ENCODE measurements around the gene SCUBE3.
A peak's percentile ranks its signal among the peaks of the same experiment; 100 is the strongest.

SCUBE3 gene

DNA sequence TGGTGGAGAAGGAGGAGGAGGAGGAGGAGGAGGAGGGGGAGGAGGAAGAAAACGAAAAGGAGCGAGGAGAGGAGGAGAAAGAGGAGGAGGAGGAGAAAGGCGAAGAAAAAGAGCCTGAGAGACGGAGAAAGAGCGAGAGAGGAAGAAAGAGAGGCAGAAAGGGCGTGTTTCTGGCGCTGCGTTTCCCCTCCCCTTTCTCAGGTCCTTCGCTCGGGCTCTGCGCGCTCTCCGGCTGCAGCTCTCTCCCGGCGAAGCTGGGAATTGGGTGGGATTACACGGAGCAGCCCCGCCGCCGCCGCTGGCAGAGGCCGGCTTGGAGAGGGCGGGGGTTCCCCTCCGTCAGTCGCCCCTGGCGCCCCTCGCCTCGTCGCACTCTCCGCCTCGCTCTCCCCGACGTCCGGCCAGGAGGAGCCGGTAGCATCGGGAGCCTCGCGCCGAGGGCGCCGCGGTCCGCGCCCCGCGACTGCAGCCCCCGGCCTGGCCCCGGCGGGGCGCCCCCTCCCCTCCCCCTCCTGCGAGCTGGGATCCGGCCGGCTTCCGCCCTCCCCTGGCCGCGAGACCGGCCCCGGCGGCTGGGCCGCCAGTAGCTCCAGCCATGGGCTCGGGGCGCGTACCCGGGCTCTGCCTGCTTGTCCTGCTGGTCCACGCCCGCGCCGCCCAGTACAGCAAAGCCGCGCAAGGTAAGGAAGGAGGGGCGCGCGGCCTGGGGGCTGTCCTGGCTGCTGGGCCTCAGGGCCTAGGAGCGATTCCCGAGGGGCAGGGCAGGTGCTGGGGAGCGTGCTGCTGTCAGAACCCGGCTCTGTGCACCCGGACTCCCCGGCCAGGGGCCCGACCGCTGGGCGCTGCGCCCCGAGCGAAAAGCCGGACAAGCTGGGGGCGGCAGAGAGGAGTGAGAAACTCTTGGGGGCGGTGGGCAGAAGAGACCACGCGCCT is at the start of gene SCUBE3:
Gene SCUBE3 (plus strand): TSS at position 133 of the 933 bp plus-strand sequence. CDS start 463 bp downstream, at position 596.
- DNase-seq (ENCODE audit: low spot score) = no peak
- H3K27ac ChIP-seq = peak within 1 kb of the TSS in 1 of 2 donors; percentile 2
- peak within 1 kb of the TSS; percentile 75 for H3K4me3 ChIP-seq
- TF ChIP-seq CTCF (IDR thresholded peaks at IDR 0.05) = no peak

- no peak for TF ChIP-seq CTCF (IDR thresholded peaks at IDR 0.05)
- DNase-seq (ENCODE audit: low spot score) = no peak
- H3K27ac ChIP-seq = no peak overlapping the region
- no peak overlapping the region for H3K4me3 ChIP-seq
Measured at GRCh38 chr6:35164277-35164676, 49.5 kb upstream of the SCUBE3 start.

DNA sequence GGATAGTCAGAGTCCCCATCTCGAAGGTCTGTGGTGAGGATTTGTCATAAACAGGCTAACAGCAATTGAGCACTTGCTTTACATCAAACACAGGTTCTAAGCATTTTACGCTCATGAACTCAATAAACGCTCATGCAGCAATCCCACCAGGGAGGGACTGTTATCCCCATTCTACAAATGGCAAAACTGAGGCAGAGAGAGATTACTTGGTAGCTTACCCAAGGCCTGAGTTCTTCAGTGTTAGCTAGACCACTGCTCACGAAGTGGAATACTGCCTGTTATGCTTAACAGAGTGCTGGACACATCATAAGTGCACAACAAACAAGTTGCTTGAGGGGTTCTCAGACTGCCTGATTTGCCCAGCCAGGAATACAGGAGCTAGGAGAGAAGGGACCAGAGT is 48.9 kb upstream of the SCUBE3 start:
- no peak for TF ChIP-seq CTCF (IDR thresholded peaks at IDR 0.05)
- Histone ChIP-seq H3K27ac (no peak overlapping the region), H3K4me3 (no peak overlapping the region)
- DNase-seq (ENCODE audit: low spot score) = no peak

GRCh38 chr6:35165630-35166071 is 48.1 kb upstream of the SCUBE3 start:
- no peak for DNase-seq (ENCODE audit: low spot score)
- TF ChIP-seq CTCF (IDR thresholded peaks at IDR 0.05) = no peak
- H3K27ac ChIP-seq = no peak overlapping the region
- no peak overlapping the region for H3K4me3 ChIP-seq

DNA sequence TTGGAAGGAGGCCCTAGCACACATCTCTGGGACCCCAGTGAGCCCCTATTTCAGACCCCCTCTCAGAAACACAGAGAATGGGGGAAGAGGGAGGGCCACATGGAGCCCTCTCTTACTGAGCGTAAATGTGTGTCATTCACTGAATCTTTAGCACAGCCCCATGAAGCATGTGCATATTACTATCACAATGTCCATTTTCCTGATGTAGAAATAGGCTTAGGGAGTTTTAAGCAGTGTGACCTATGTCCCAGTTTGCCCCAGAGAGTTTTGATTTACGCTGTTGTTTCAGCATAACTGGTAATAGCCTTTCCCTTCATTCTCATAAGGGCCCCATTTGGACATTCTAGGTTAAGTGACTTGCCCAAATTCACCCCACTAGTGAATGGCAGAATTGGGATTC is 47.6 kb upstream of the SCUBE3 start:
- Histone ChIP-seq H3K27ac (no peak overlapping the region), H3K4me3 (no peak overlapping the region)
- no peak for DNase-seq (ENCODE audit: low spot score)
- TF ChIP-seq CTCF (IDR thresholded peaks at IDR 0.05) = no peak

DNA sequence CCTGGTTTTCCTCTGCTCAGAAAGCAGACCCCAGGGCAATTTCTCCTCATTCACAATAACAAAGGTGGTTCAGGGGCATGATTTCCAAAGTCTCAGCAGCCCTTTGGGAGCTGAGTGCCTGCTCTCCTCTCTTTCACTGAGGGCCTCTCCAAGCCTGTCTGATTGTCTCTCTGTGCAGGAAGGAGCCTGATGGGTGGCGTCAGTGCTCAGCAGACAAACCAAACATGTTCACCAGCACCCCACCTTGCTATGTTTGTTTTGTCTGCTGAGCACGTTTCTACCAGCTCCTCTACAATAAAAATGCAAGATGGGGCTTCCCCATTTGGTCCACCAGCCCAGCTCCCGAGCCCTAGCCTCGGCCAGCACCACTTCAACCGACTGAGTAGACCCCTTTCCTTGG is 47.2 kb upstream of the SCUBE3 start:
- DNase-seq (ENCODE audit: low spot score) = no peak
- Histone ChIP-seq H3K27ac (no peak overlapping the region), H3K4me3 (no peak overlapping the region)
- TF ChIP-seq CTCF (IDR thresholded peaks at IDR 0.05) = no peak

- no peak overlapping the region for H3K4me3 ChIP-seq
- no peak overlapping the region for H3K27ac ChIP-seq
- no peak for TF ChIP-seq CTCF (IDR thresholded peaks at IDR 0.05)
- DNase-seq (ENCODE audit: low spot score) = no peak
Measured at GRCh38 chr6:35167505-35167904, 46.3 kb upstream of the SCUBE3 start.

All from coronary artery (tissue), 2 donors.